Regular cardiac myocyte (primary cell): ENCODE measurements around the gene ENTPD5. TPM values are rescaled to one million over a fixed set of nuclear protein-coding genes. Genes with fewer than 3 reads are reported as not detected.

ENCODE experiments used
- total RNA-seq: library from RNA; depleted of rRNA; stranded (reverse); fragments of >200 nt; gene quantifications from 2 replicates; pipeline ENCODE4 v1.2.3, GENCODE V29; 2014

Gene ENTPD5, protein sequence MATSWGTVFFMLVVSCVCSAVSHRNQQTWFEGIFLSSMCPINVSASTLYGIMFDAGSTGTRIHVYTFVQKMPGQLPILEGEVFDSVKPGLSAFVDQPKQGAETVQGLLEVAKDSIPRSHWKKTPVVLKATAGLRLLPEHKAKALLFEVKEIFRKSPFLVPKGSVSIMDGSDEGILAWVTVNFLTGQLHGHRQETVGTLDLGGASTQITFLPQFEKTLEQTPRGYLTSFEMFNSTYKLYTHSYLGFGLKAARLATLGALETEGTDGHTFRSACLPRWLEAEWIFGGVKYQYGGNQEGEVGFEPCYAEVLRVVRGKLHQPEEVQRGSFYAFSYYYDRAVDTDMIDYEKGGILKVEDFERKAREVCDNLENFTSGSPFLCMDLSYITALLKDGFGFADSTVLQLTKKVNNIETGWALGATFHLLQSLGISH
- total RNA-seq = 8.1 and 9.6 TPM in 2 replicates

DNA sequence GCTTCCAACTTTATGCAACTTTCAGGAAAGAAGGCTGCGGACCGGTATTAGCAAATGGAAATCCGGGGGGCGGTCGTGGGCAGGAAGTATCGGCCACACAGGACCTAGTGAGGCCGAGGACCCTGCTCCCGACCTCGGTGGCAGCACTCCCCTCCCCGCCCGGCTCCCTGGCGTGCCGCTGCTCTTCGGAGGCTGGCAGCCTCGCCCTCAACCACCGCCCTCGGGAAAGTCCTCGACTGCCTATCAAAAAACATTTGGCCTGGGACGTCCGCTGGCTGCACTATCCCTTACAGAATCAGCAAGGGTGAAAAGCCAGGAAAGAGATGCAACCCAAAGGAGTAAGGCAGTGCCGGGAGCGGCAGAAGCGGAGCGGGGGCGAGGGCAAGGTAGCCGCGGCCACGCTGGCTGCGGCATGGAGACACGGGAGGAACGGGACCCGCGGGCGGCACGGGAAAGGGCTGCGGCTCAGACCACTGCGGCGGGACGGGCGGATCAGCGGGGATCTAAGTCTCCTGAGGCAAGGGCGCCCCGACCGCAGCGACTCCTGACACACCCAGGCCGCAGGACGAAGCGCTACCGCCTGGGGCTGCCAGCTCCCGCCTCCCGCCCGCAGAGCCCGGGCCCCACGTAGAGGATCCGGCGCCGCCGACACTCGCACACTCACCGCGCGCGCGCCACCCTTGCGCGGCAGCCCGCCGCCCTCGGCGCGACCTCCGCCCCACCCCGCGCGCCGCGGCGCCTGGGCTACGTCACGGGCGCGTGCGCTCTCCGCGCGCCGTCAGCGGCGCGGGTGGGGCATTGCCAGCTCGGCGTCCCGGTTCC, at the start of gene ENTPD5, which contains the start of gene BBOF1:
Gene ENTPD5, minus strand, starts transcription at position 703 of the 822 bp plus-strand sequence. CDS start 31,186 bp downstream, outside the sequence.
Gene BBOF1, plus strand, starts transcription at position 764 of the 822 bp plus-strand sequence. CDS start 130 bp downstream, outside the sequence.

DNA sequence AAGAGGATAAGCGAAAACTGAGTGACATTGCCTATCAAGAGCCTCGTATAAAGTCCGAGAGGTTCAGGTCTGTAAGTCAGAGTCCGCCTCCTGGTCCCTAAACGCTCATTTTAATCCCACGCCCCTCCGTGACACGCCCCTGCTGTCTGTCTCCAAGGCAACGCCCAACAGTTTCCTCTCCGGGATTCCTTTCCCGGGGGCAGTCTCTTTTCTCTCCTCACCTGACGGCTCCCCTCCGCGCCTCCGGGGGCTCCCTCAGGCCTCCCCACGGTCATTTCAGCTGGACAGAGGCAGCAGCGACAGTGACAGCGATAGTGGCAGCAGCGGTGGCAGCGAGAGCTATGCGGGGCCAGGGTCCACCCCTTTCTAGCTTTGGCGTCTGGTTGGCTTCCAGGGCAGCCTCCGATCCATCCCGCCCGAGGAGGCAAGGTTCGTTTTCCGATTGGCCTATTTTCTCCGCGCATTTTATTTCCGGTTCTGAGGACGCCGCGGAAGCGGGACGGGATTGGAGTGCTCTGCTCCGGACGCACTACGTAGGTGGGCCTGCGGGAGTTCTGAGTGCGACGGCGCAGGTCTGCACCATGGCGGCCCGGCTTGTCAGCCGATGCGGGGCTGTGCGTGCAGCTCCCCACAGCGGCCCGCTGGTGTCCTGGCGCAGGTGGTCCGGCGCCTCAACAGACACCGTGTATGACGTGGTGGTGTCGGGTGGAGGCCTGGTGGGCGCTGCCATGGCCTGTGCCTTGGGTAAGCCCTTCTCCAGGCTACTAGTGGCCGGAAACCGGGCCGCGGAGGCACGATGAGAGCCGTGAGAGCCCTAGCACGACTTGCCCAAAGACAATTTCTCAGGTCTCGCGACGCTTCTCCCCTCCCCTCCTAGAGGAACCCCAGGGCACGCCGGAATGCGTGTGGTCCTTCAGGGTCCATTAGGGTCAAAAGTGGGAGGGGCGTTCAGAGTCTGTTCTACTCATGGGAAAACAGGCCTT, 69.0 kb downstream of the ENTPD5 start, which contains the start of the genes COQ6 and FAM161B:
Gene COQ6, plus strand, starts transcription at position 551 of the 983 bp plus-strand sequence. Its CDS starts 31 bp downstream, at position 582.
Gene FAM161B, minus strand, starts transcription at position 343 of the 983 bp plus-strand sequence. Its CDS starts 68 bp downstream, at position 275.

Other genes with a start within 250 kb of the ENTPD5 start
- gene PTGR2, start 167.5 kb downstream of the ENTPD5 start, total RNA-seq = 3.3 and 9.6 TPM in 2 replicates
- gene ZNF410, start 132.4 kb downstream of the ENTPD5 start, total RNA-seq = 78.8 and 102 TPM in 2 replicates
- 2.7 and 5.4 TPM in 2 replicates for gene FAM161B, start 69.2 kb downstream of the ENTPD5 start, total RNA-seq
- 22.6 and 27.8 TPM in 2 replicates for gene COQ6, start 69.0 kb downstream of the ENTPD5 start, total RNA-seq
- 5.8 and 9.0 TPM in 2 replicates for gene BBOF1, start 61 bp upstream of the ENTPD5 start, total RNA-seq
- 24.5 and 28.2 TPM in 2 replicates for gene ALDH6A1, start 65.2 kb upstream of the ENTPD5 start, total RNA-seq
- 10.7 and 12.1 TPM in 2 replicates for gene LIN52, start 65.7 kb upstream of the ENTPD5 start, total RNA-seq
- not detected in 2 replicates for gene VSX2, start 220.2 kb upstream of the ENTPD5 start, total RNA-seq